C4-2B (cell line): ENCODE measurements around the gene KDM4C.
A peak's percentile ranks its signal among the peaks of the same experiment; 100 is the strongest.

Experiments
- H3K27ac ChIP-seq: fragments of 450-650 bp; 2 replicates; pipeline ENCODE4 v1.5.1; 2017
- ZFX ChIP-seq: fragments of 450-650 bp; IDR thresholded peaks from 2 replicates; pipeline ENCODE4 v1.6.1; 2017
- TF ChIP-seq, protein P1 (sequence below): fragments of 450-650 bp; conservative IDR thresholded peaks from 2 replicates; pipeline ENCODE4 v1.5.1; 2017; ENCODE audit warnings: mild to moderate bottlenecking

The KDM4C gene

DNA sequence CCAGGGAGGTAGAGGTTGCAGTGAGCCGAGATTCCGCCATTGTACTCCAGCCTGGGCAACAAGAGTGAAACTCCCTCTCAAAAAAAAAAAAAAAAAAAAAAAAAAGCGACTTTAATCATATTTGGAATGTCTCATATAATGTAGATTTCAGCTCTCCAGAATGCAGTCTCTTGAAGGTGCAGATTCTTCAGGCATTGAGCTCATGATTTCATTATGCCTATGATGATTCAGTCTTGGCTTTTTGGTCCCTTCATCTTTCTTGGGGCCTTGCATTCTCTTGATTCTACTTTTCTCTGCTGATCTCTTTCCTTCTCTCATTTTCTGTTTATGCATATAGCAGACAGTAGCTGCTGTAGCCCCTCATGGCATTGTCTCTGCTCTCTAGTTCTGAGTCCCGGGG lies 22.9 kb downstream of the KDM4C start:
- TF ChIP-seq, protein P1, sequence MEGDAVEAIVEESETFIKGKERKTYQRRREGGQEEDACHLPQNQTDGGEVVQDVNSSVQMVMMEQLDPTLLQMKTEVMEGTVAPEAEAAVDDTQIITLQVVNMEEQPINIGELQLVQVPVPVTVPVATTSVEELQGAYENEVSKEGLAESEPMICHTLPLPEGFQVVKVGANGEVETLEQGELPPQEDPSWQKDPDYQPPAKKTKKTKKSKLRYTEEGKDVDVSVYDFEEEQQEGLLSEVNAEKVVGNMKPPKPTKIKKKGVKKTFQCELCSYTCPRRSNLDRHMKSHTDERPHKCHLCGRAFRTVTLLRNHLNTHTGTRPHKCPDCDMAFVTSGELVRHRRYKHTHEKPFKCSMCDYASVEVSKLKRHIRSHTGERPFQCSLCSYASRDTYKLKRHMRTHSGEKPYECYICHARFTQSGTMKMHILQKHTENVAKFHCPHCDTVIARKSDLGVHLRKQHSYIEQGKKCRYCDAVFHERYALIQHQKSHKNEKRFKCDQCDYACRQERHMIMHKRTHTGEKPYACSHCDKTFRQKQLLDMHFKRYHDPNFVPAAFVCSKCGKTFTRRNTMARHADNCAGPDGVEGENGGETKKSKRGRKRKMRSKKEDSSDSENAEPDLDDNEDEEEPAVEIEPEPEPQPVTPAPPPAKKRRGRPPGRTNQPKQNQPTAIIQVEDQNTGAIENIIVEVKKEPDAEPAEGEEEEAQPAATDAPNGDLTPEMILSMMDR = no peak
- no peak for TF ChIP-seq ZFX
- no peak overlapping the region for H3K27ac ChIP-seq

DNA sequence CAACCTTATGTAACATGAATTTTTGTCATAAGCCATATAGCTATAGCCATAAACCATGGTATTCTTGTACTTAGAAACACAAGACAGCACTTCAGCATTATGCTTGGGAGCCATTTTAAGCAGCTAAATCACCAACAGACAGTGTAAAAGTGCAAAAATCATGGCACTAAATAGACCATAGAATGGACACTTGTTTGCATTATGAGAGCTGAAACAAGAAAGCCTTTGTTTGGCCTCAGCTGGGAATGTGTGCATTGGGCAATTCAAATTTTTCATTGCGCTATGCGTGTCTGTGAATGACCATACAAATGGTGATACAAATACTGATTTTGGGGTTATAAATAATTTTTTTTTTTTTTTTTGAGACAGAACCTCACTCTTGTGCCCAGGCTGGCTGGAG lies 23.7 kb downstream of the KDM4C start:
- H3K27ac ChIP-seq = no peak overlapping the region
- no peak for TF ChIP-seq ZFX
- TF ChIP-seq, protein P1 = no peak

DNA sequence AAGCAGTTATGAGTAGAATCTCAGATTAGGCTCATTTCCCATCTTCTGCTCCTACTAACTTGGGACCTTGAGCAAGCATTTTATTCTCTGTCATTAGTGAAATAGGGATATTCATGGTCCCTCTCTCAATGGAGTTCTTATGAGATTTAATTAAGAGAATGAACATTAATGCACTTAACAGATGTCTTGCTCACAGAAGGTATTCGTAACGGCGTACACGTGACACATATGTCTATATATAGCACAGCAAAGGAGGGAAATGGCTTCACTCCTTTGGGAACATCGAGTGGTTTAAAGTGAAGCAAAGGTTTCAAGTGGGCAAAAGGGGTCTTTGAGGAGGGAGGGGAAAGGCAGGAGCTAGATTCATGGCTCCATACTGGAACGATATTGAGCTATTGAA lies 24.6 kb downstream of the KDM4C start:
- H3K27ac ChIP-seq = no peak overlapping the region
- TF ChIP-seq, protein P1 = no peak
- TF ChIP-seq ZFX = no peak

DNA sequence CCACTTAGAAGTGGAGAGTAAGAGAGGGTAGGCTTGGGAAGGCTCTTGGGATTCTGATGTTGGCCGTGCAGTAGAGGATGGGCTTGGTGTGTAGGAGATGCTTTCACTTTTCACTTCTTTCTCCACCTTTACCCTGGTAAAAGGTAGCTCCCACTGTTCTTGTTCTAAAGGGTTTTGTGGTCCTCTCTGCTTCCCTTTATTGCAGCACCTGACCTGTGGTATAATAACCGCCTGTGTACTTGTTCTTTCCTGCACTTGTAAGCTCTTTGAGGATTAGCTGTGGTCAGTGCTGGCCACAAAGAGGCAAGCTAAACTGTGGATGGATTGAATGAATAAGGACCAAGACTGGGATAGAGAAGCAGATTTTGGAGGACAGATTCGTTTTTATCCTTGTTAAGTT lies 25.2 kb downstream of the KDM4C start:
- TF ChIP-seq ZFX = no peak
- TF ChIP-seq, protein P1 = no peak
- no peak overlapping the region for H3K27ac ChIP-seq

DNA sequence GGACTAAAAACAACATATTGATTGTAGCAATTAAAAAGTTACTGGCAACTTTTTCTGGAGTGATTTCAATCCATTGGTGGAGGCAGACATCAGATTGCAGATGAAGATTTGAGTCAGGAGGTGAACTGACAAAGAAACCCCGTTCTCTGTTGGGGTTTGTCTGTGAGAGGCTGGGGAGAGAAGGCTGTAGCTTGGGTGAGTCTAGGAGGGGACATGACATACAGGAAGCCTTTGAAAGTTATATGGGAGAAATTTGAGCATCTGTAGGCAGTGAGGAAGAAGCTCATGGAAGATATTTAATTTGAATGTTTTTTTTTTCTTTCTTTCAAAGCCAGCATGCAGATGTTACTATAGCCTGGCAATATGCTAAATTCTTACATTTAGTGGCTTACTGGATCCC lies 26.0 kb downstream of the KDM4C start:
- no peak overlapping the region for H3K27ac ChIP-seq

DNA sequence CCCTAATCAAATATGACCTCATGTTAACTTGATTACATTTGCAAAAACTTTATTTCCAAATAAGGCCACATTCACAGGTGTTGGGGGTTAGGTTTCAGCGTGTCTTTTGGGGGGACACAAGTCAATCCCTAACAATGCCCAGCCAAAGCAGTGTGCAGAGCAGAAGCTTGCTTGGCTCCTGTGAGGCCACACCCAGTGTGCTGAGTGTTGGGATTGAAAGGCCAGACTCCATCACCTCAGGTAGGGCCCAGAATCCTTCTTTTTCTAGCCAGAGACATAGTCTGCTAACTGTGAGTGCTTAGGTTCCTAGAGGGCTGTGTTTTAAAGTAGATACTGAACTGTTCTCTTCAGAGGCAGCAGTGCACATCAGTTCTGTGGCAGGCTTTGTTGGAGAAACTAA lies 27.9 kb downstream of the KDM4C start:
- no peak overlapping the region for H3K27ac ChIP-seq

More for the DNA sequence above, 26.0 kb downstream of the KDM4C start:
- TF ChIP-seq, protein P1 = no peak
- no peak for TF ChIP-seq ZFX

DNA sequence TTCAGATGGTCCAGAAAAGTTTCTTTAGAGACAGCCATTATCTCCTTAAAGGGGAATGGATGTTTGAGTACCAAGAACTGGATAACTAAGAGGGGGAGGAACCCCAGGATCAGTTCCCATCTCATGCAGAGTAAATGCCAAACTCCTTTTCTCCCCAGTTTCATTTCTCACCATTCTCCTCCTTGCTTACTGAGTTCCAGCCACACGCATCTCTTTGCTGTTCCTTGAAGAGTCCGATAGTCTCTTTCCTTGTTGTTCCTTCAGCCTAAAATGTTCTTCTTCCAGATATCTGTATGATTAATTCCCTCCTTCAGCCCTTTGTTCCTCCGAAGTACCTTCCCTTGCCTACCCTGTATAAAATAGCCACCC lies 30.0 kb downstream of the KDM4C start:
- TF ChIP-seq, protein P1 = no peak
- peak overlapping the region; percentile 7; the same call in 1 of the 2 replicates for H3K27ac ChIP-seq

More for the DNA sequence above, 27.9 kb downstream of the KDM4C start:
- TF ChIP-seq, protein P1 = no peak
- no peak for TF ChIP-seq ZFX
